Transverse colon (tissue), 4 donors: Measurements from ENCODE around the gene NCEH1. TPM values are rescaled to one million over a fixed set of nuclear protein-coding genes. Genes with fewer than 3 reads are reported as not detected.

Experiments
- DNase-seq: peaks from one replicate; pipeline ENCODE4 v3.0.0-alpha.2; 2019
- H3K27ac ChIP-seq, 4 donors: fragments of 200-600 bp; sonication (generic); 2 replicates each; pipeline ENCODE4 v1.5.1; 2016 to 2018; ENCODE audit warnings: inconsistent platforms in 4 of 4
- H3K27me3 ChIP-seq: fragments of 200-600 bp; sonication (generic); 2 replicates; pipeline ENCODE4 v1.5.1; 2017; ENCODE audit warnings: inconsistent platforms
- H3K36me3 ChIP-seq, 4 donors: fragments of 200-600 bp; sonication (generic); 2 replicates each; pipeline ENCODE4 v1.5.1; 2017 to 2019; ENCODE audit warnings: inconsistent platforms in 4 of 4
- H3K4me1 ChIP-seq, 4 donors: fragments of 200-600 bp; sonication (generic); 2 replicates each; pipeline ENCODE4 v1.5.1; 2017 to 2020; ENCODE audit warnings: inconsistent platforms in 4 of 4
- H3K4me3 ChIP-seq, 4 donors: fragments of 200-600 bp; sonication (generic); 1 replicate in 1 of 4; 2 replicates in 3 of 4; pipeline versions ENCODE4 v1.5.1 to v1.6.1; 2017 to 2019; ENCODE audit warnings: inconsistent platforms in 4 of 4
- H3K9me3 ChIP-seq, 2 donors: fragments of 200-600 bp; sonication (generic); 2 replicates each; pipeline ENCODE4 v1.5.1; 2017 to 2019; ENCODE audit warnings: inconsistent platforms in 2 of 2
- CTCF ChIP-seq, 5 experiments: fragments of 200-600 bp in 3 of 5; fragments of 450-650 bp in 2 of 5; sonication (generic) in 3 of 5; IDR thresholded peaks; 1 replicate in 2 of 5; 2 replicates in 3 of 5; pipeline ENCODE4 v1.5.1; 2016 to 2017; ENCODE audit warnings: antibody characterized with exemption in 5 of 5, inconsistent platforms in 3 of 5, mild to moderate bottlenecking in 2 of 5, moderate library complexity in 1 of 5
- EP300 ChIP-seq: sonication (generic); formaldehyde crosslinking; IDR thresholded peaks from one replicate; pipeline ENCODE4 v1.6.1; 2017; ENCODE audit warnings: antibody characterized with exemption, low read depth
- POLR2A ChIP-seq: fragments of 450-650 bp; IDR thresholded peaks from one replicate; pipeline ENCODE4 v1.6.1; 2016; ENCODE audit warnings: antibody characterized with exemption, mild to moderate bottlenecking, moderate library complexity
- POLR2AphosphoS5 ChIP-seq, 3 donors: sonication (generic); formaldehyde crosslinking; IDR thresholded peaks; one replicate each; pipeline ENCODE4 v1.6.1; 2016; ENCODE audit warnings: antibody characterized with exemption in 3 of 3
- WGBS, 2 donors: methylation state at CpG; one replicate each; pipeline ENCODE4 v1.1.5; 2018; ENCODE audit warnings: low coverage in 1 of 2; 5-methylcytosine and 5-hydroxymethylcytosine counted together
- in situ Hi-C, 4 donors: fragments of 200-750 bp; cut with MboI; loops; one replicate each; pipeline versions ENCODE4 v1.15.0 to v1.15.1; 2017; ENCODE audit warnings: low sequenced_read_pairs in 3 of 4, low pct_ligation_motif_present in 1 of 4, low pct_unique_long_range_greater_than_20kb in 1 of 4
- intact Hi-C: fragments of 100-400 bp; cut with DNase I; formaldehyde crosslinking; loops from one replicate; pipeline ENCODE4 v1.15.1; 2023; ENCODE audit warnings: low total_unique reads
- total RNA-seq, 4 donors: library from RNA; depleted of rRNA; stranded (reverse); fragments of >200 nt; gene quantifications; one replicate each; pipeline ENCODE4 v1.1.0, GENCODE V29; 2016

NCEH1 gene
- total RNA-seq, 4 donors from 2014 or later: 2.4 to 88.3 (median 29.3) TPM

GRCh38 chr3:172717493-172718088 lies 6.7 kb upstream of the NCEH1 start:
- H3K4me1 ChIP-seq: no peaks in the 10 kb centered on the region
- H3K27ac ChIP-seq: no peak overlapping the region
- peaks cover 7% of the 10 kb centered on the region in 2 donors for H3K9me3 ChIP-seq
- no peaks in the 10 kb centered on the region for H3K27me3 ChIP-seq
- no peak overlapping the region for H3K4me3 ChIP-seq
- TF ChIP-seq CTCF (IDR thresholded peaks at IDR 0.05): peak in 2 of 5 experiments; percentile 7 to 23
- no peak for TF ChIP-seq POLR2AphosphoS5 (IDR thresholded peaks at IDR 0.05)
- WGBS, 2 donors: 74 to 85% methylated on average over 3 to 4 of the region's 4 CpGs
- DNase-seq: no peak
- in situ Hi-C loops: no loop called here
- intact Hi-C loops: no loop called here
- H3K36me3 ChIP-seq: no peaks in the 10 kb centered on the region

GRCh38 chr3:172716476-172716875 lies 5.6 kb upstream of the NCEH1 start:
- intact Hi-C loops (no loop called here), in situ Hi-C loops (no loop called here)
- H3K4me3 ChIP-seq: no peak overlapping the region
- no peak for DNase-seq
- no peaks in the 10 kb centered on the region for H3K27me3 ChIP-seq
- peaks cover 0 to 7% (median 4%) of the 10 kb centered on the region in 4 donors for H3K4me1 ChIP-seq
- no peaks in the 10 kb centered on the region for H3K36me3 ChIP-seq
- WGBS, 2 donors: 52 to 54% methylated on average over 5 of the region's 5 CpGs
- TF ChIP-seq EP300: no peak
- no peak for TF ChIP-seq POLR2A
- no peak for TF ChIP-seq CTCF (IDR thresholded peaks at IDR 0.05)
- no peak for TF ChIP-seq POLR2AphosphoS5 (IDR thresholded peaks at IDR 0.05)
- peaks cover 7% of the 10 kb centered on the region in 2 donors for H3K9me3 ChIP-seq
- H3K27ac ChIP-seq: no peak overlapping the region

- in situ Hi-C loops: no loop called here
- 73 to 76% methylated on average over 3 of the region's 3 CpGs for WGBS, 2 donors
Measured at GRCh38 chr3:172713316-172713715, 2.4 kb upstream of the NCEH1 start.

DNA sequence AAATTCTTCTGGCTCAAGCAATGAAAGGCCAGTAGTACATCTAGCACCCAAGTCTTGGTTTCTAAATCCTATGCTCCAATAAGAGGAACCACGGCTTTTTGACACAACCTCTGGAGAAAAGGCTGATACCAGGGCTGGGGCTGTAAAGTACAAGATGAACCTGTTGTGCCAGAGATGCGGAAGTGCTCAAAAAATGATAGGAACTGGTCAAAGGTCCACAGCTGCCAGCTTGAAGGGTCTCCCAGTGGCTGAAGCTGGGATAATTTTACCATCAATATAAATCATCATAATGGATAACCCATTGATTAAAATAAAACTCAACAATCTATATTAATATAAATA lies 558 bp upstream of the NCEH1 start:
- H3K36me3 ChIP-seq: no peaks in the 10 kb centered on the region
- H3K27me3 ChIP-seq: no peaks in the 10 kb centered on the region
- in situ Hi-C loops (no loop called here), intact Hi-C loops (no loop called here)
- DNase-seq: peak; percentile 37
- peak overlapping the region; percentile 89 to 93 (median 90) for H3K27ac ChIP-seq
- peaks cover 0 to 40% (median 22%) of the 10 kb centered on the region in 4 donors for H3K4me1 ChIP-seq
- TF ChIP-seq EP300 (no peak), CTCF (IDR thresholded peaks at IDR 0.05) (peak in 1 of 5 experiments; percentile 13)
- H3K9me3 ChIP-seq: no peaks in the 10 kb centered on the region
- H3K4me3 ChIP-seq: peak overlapping the region in 3 of 4 donors; percentile 56 to 67 (median 64)
- WGBS, 2 donors: 0 to 17% methylated on average over 2 of the region's 2 CpGs

More at GRCh38 chr3:172713316-172713715, 2.4 kb upstream of the NCEH1 start:
- Histone ChIP-seq H3K9me3 (no peaks in the 10 kb centered on the region), H3K4me3 (no peak overlapping the region), H3K36me3 (no peaks in the 10 kb centered on the region), H3K4me1 (peaks cover 0 to 27% (median 18%) of the 10 kb centered on the region in 4 donors), H3K27me3 (no peaks in the 10 kb centered on the region), H3K27ac (no peak overlapping the region)
- intact Hi-C loops: no loop called here
- DNase-seq: no peak
- no peak for TF ChIP-seq CTCF (IDR thresholded peaks at IDR 0.05)
- no peak for TF ChIP-seq POLR2A
- no peak for TF ChIP-seq POLR2AphosphoS5 (IDR thresholded peaks at IDR 0.05)
- no peak for TF ChIP-seq EP300
